Skeletal muscle cell (primary cell): ENCODE measurements around the gene SMIM20.

Source experiments
- DNase-seq: peaks from one replicate; pipeline ENCODE4 v3.0.0-alpha.2; 2010; ENCODE audit warnings: low read depth
- H3K4me3 ChIP-seq: 2 replicates; pipeline ENCODE4 v1.5.1; 2011; ENCODE audit warnings: low read depth, mild to moderate bottlenecking, control low read depth, low read length, moderate library complexity

The SMIM20 gene

GRCh38 chr4:25922812-25923369, 8.9 kb downstream of the SMIM20 start:
- H3K4me3 ChIP-seq, result no peak overlapping the region
- DNase-seq, result no peak

- DNase-seq, result no peak
- no peak overlapping the region for H3K4me3 ChIP-seq
Measured at GRCh38 chr4:25923745-25924144, 9.7 kb downstream of the SMIM20 start.

GRCh38 chr4:25925486-25926201, 11.6 kb downstream of the SMIM20 start:
- no peak for DNase-seq
- H3K4me3 ChIP-seq, result no peak overlapping the region

- H3K4me3 ChIP-seq, result no peak overlapping the region
- DNase-seq, result no peak
Measured at GRCh38 chr4:25926462-25926861, 12.4 kb downstream of the SMIM20 start.

- DNase-seq, result no peak
- H3K4me3 ChIP-seq, result no peak overlapping the region
Measured at GRCh38 chr4:25927361-25928195, 13.6 kb downstream of the SMIM20 start.

- DNase-seq, result peak; percentile 71
- H3K4me3 ChIP-seq, result peak overlapping the region; percentile 4
Measured at GRCh38 chr4:25928379-25929297, 14.6 kb downstream of the SMIM20 start.

- no peak overlapping the region for H3K4me3 ChIP-seq
- no peak for DNase-seq
Measured at GRCh38 chr4:25929298-25929686, 15.3 kb downstream of the SMIM20 start.

GRCh38 chr4:25930731-25931354, 16.8 kb downstream of the SMIM20 start:
- DNase-seq, result no peak

GRCh38 chr4:25936696-25937095, 22.7 kb downstream of the SMIM20 start:
- no peak for DNase-seq
- no peak overlapping the region for H3K4me3 ChIP-seq

More at GRCh38 chr4:25930731-25931354, 16.8 kb downstream of the SMIM20 start:
- H3K4me3 ChIP-seq, result no peak overlapping the region

- no peak overlapping the region for H3K4me3 ChIP-seq
- no peak for DNase-seq
Measured at GRCh38 chr4:25937801-25938200, 23.8 kb downstream of the SMIM20 start.

- DNase-seq, result no peak
- H3K4me3 ChIP-seq, result peak overlapping the region; percentile 1
Measured at GRCh38 chr4:25938366-25938765, 24.3 kb downstream of the SMIM20 start.

GRCh38 chr4:25938787-25939186, 24.8 kb downstream of the SMIM20 start:
- H3K4me3 ChIP-seq, result no peak overlapping the region
- peak; percentile 94 for DNase-seq

GRCh38 chr4:25939330-25939729, 25.3 kb downstream of the SMIM20 start:
- H3K4me3 ChIP-seq, result no peak overlapping the region
- DNase-seq, result no peak

GRCh38 chr4:25941457-25942221, 27.6 kb downstream of the SMIM20 start:
- H3K4me3 ChIP-seq, result no peak overlapping the region
- no peak for DNase-seq

- no peak for DNase-seq
- no peak overlapping the region for H3K4me3 ChIP-seq
Measured at GRCh38 chr4:25943312-25943711, 29.3 kb downstream of the SMIM20 start.

GRCh38 chr4:25943805-25944204, 29.8 kb downstream of the SMIM20 start:
- H3K4me3 ChIP-seq, result no peak overlapping the region

GRCh38 chr4:25948051-25948450, 34.0 kb downstream of the SMIM20 start:
- DNase-seq, result no peak
- H3K4me3 ChIP-seq, result no peak overlapping the region

More at GRCh38 chr4:25943805-25944204, 29.8 kb downstream of the SMIM20 start:
- no peak for DNase-seq

- H3K4me3 ChIP-seq, result no peak overlapping the region
Measured at GRCh38 chr4:25949173-25949748, 35.2 kb downstream of the SMIM20 start.

More at GRCh38 chr4:25949173-25949748, 35.2 kb downstream of the SMIM20 start:
- DNase-seq, result no peak
